ENCODE measurements around the gene ZBTB12. TPM values are rescaled to one million over a fixed set of nuclear protein-coding genes. Genes with fewer than 3 reads are reported as not detected.
A peak's percentile ranks its signal among the peaks of the same experiment; 100 is the strongest.

Gene ZBTB12
- total and polyA plus RNA-seq, 2 of the 4 experiments (the other 2 are of a cell fraction) = 2.0 to 8.5 TPM

DNA sequence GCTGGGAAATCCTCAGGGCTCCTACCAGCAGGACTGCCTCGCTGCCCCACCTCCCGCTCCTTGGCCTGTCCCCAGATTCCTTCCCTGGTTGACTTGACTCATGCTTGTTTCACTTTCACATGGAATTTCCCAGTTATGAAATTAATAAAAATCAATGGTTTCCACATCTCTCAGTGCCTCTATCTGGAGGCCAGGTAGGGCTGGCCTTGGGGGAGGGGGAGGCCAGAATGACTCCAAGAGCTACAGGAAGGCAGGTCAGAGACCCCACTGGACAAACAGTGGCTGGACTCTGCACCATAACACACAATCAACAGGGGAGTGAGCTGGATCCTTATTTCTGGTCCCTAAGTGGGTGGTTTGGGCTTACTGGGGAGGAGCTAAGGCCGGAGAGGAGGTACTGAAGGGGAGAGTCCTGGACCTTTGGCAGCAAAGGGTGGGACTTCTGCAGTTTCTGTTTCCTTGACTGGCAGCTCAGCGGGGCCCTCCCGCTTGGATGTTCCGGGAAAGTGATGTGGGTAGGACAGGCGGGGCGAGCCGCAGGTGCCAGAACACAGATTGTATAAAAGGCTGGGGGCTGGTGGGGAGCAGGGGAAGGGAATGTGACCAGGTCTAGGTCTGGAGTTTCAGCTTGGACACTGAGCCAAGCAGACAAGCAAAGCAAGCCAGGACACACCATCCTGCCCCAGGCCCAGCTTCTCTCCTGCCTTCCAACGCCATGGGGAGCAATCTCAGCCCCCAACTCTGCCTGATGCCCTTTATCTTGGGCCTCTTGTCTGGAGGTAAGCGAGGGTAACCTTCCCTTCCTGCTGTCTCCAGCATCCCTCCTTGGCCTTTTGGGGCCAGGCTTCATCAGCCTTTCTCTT lies 43.9 kb upstream of the ZBTB12 start, which contains the start of gene CFB:
Gene CFB, plus strand, starts transcription at position 589 of the 863 bp plus-strand sequence. Its CDS starts 127 bp downstream, at position 716.
- intact Hi-C loops (cut with micrococcal nuclease) = no loop called here
- Histone ChIP-seq H3K4me1 (ENCODE audit: control insufficient read depth, insufficient read depth, low read length) (peaks cover 22% of the 10 kb centered on the region), H2AK9ac (replicated peaks; ENCODE audit: low read depth, low read length, poor library complexity) (peak within 1 kb of the TSS; percentile 90), H3K18ac (ENCODE audit: low read depth, low read length) (peak within 1 kb of the TSS; percentile 81), H2BK120ac (ENCODE audit: low read depth, low read length) (peak within 1 kb of the TSS; percentile 86), H3K9ac (ENCODE audit: low read depth, low read length) (peak within 1 kb of the TSS; percentile 24; the same call in 1 of the 2 replicates), H4K20me1 (ENCODE audit: insufficient read depth, low read length) (no peaks in the 10 kb centered on the region), H3K27me3 (ENCODE audit: control insufficient read depth, insufficient read depth, low read length) (no peaks in the 10 kb centered on the region), H3K56ac (ENCODE audit: extremely low read depth, insufficient read depth, low read length) (peak within 1 kb of the TSS; percentile 46; the same call in 1 of the 2 replicates), H4K91ac (ENCODE audit: insufficient read depth, low read depth, low read length) (peak within 1 kb of the TSS; percentile 57), H2BK20ac (ENCODE audit: low read depth, low read length) (peak within 1 kb of the TSS; percentile 70), H4K8ac (ENCODE audit: low read depth in 2 of 2, low read length in 2 of 2) (peak within 1 kb of the TSS; percentile 67 to 87), H3K23ac (ENCODE audit: low read depth, low read length) (peak within 1 kb of the TSS; percentile 83; the same call in 1 of the 2 replicates), H3K79me1 (ENCODE audit: low read depth in 1 of 2, low read length in 2 of 2) (no peaks in the 10 kb centered on the region), H2AK5ac (ENCODE audit: low read depth, low read length) (peak within 1 kb of the TSS; percentile 91), H3K36me3 (ENCODE audit: control insufficient read depth, insufficient read depth, low read length) (no peaks in the 10 kb centered on the region; the same call in 1 of the 2 replicates), H3K27ac (ENCODE audit: insufficient read depth, low read length) (peak within 1 kb of the TSS; percentile 64), H3K14ac (replicated peaks; ENCODE audit: low read depth, low read length) (peak within 1 kb of the TSS; percentile 72), H4K5ac (ENCODE audit: low read depth, low read length) (peak within 1 kb of the TSS; percentile 93), H3K9me3 (ENCODE audit: control insufficient read depth, insufficient read depth, low read length) (no peaks in the 10 kb centered on the region), H2BK5ac (ENCODE audit: low read depth, low read length, poor library complexity, severe bottlenecking) (peak within 1 kb of the TSS; percentile 65), H3K4me3 (ENCODE audit: insufficient read depth, low read depth, low read length) (peak within 1 kb of the TSS; percentile 3; the same call in 1 of the 2 replicates), H2AFZ (replicated peaks; ENCODE audit: low read length, poor library complexity) (peak within 1 kb of the TSS; percentile 94), H2BK15ac (ENCODE audit: low read depth, low read length) (peak within 1 kb of the TSS; percentile 53; the same call in 2 of the 3 replicates), H3K4ac (ENCODE audit: low read depth, low read length) (peak within 1 kb of the TSS; percentile 89), H3K4me2 (ENCODE audit: low read depth, low read length) (peak within 1 kb of the TSS; percentile 65), H3K9me1 (ENCODE audit: insufficient read depth, low read length) (peaks cover 12% of the 10 kb centered on the region)
- ChIA-PET CTCF (interaction anchor here (1.0 kb wide), 1 partner anchor 83 kb away, joined by 3 read pairs; the partner anchor contains the start of gene NEU1), POLR2A (ENCODE audit: unreplicated experiment) (interaction anchor here (0.9 kb wide), 1 partner anchor 47 kb away, joined by 3 read pairs; no protein-coding TSS in a partner anchor)
- DNase-seq (peak; percentile 86), ATAC-seq (ENCODE audit: low read depth) (peak; percentile 95)
- in situ Hi-C loops (cut with MboI; ENCODE audit: low sequenced_read_pairs) = loop anchor here (5.0 to 10.0 kb wide), 2 partner anchors 33 to 261 kb away; partner anchors contain the start of gene LY6G5C
- no TSS peak for BruUV-seq (replicated peaks)
- WGBS, 2 experiments (ENCODE audit: extremely low coverage in 2 of 2, insufficient read length in 1 of 2) = no CpG with 5 or more reads among the region's 11 CpGs
- dilution Hi-C loops (cut with HindIII; ENCODE audit: low sequenced_read_pairs, unreplicated experiment) = no loop called here
- TF ChIP-seq FOS (IDR thresholded peaks at IDR 0.05; ENCODE audit: low read depth, low read length) (no peak), RAD21 (IDR thresholded peaks at IDR 0.05; ENCODE audit: low read length) (no peak), MAFK (IDR thresholded peaks at IDR 0.05; ENCODE audit: low read depth, low read length) (no peak), MAZ (IDR thresholded peaks at IDR 0.05; ENCODE audit: borderline replicate concordance, low read depth, low read length) (peak; percentile 32; the same call in 1 of the 2 replicates), RFX5 (IDR thresholded peaks at IDR 0.05; ENCODE audit: low read depth, low read length) (no peak), SMC3 (IDR thresholded peaks at IDR 0.05; ENCODE audit: low read depth, low read length) (0 out of 2 replicates have a peak, but pooled peaks have one; percentile 2), CHD1 (IDR thresholded peaks at IDR 0.05; ENCODE audit: low read depth, low read length) (no peak), RCOR1 (IDR thresholded peaks at IDR 0.05; ENCODE audit: insufficient replicate concordance, low read length) (no peak), CEBPB (IDR thresholded peaks at IDR 0.05; ENCODE audit: low read depth, low read length) (peak; percentile 28; the same call in 1 of the 2 replicates)
- TF ChIP-seq, protein P1, sequence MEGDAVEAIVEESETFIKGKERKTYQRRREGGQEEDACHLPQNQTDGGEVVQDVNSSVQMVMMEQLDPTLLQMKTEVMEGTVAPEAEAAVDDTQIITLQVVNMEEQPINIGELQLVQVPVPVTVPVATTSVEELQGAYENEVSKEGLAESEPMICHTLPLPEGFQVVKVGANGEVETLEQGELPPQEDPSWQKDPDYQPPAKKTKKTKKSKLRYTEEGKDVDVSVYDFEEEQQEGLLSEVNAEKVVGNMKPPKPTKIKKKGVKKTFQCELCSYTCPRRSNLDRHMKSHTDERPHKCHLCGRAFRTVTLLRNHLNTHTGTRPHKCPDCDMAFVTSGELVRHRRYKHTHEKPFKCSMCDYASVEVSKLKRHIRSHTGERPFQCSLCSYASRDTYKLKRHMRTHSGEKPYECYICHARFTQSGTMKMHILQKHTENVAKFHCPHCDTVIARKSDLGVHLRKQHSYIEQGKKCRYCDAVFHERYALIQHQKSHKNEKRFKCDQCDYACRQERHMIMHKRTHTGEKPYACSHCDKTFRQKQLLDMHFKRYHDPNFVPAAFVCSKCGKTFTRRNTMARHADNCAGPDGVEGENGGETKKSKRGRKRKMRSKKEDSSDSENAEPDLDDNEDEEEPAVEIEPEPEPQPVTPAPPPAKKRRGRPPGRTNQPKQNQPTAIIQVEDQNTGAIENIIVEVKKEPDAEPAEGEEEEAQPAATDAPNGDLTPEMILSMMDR (conservative IDR thresholded peaks at IDR 0.05; ENCODE audit: low read depth, low read length) = no peak
- TF ChIP-seq, protein P2, sequence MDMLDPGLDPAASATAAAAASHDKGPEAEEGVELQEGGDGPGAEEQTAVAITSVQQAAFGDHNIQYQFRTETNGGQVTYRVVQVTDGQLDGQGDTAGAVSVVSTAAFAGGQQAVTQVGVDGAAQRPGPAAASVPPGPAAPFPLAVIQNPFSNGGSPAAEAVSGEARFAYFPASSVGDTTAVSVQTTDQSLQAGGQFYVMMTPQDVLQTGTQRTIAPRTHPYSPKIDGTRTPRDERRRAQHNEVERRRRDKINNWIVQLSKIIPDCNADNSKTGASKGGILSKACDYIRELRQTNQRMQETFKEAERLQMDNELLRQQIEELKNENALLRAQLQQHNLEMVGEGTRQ (IDR thresholded peaks at IDR 0.05; ENCODE audit: low read depth, low read length) = no peak
- TF ChIP-seq, protein P3, sequence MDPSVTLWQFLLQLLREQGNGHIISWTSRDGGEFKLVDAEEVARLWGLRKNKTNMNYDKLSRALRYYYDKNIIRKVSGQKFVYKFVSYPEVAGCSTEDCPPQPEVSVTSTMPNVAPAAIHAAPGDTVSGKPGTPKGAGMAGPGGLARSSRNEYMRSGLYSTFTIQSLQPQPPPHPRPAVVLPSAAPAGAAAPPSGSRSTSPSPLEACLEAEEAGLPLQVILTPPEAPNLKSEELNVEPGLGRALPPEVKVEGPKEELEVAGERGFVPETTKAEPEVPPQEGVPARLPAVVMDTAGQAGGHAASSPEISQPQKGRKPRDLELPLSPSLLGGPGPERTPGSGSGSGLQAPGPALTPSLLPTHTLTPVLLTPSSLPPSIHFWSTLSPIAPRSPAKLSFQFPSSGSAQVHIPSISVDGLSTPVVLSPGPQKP (IDR thresholded peaks at IDR 0.05; ENCODE audit: borderline replicate concordance, low read depth, low read length) = no peak

Data from IMR-90 (cell line).